SK-N-SH (cell line): Measurements from ENCODE around the gene MGRN1. TPM values are rescaled to one million over a fixed set of nuclear protein-coding genes. Genes with fewer than 3 reads are reported as not detected.

Experiments
- CTCF ChIA-PET: fragments of 300-600, 350-600 bp; formaldehyde crosslinking; extraction: SDS; loops from one replicate; lab custom pipeline; 2021; lab: Yijun Ruan, JAX
- POLR2A ChIA-PET: fragments of 350-600 bp; sonication (Branson Sonifier 250); formaldehyde crosslinking; extraction: SDS; loops from one replicate; lab custom pipeline; 2020; ENCODE audit warnings: antibody characterized with exemption, inconsistent platforms; lab: Yijun Ruan, JAX
- DNase-seq: peaks from one replicate; pipeline ENCODE4 v3.0.0; 2012
- H2AFZ ChIP-seq: fragments of 200-600 bp; sonication (generic); 2 replicates; pipeline ENCODE4 v1.8.1; 2016; ENCODE audit warnings: antibody characterized with exemption, mild to moderate bottlenecking, low read depth
- H3F3A ChIP-seq: fragments of 200-600 bp; sonication (generic); replicated peaks from 2 replicates; pipeline ENCODE3; 2016; ENCODE audit warnings: antibody characterized with exemption, mild to moderate bottlenecking; ENCODE audit not compliant: insufficient read depth
- H3K27ac ChIP-seq, 2 experiments: fragments of 200-500 bp in 1 of 2; fragments of 200-600 bp in 1 of 2; sonication (Bioruptor generic) in 1 of 2; sonication (generic), shearing (Covaris generic) in 1 of 2; 2 replicates each; pipeline versions ENCODE4 v1.5.1 to v1.6.1; 2014 to 2016; ENCODE audit warnings: low read depth in 2 of 2, inconsistent platforms in 1 of 2, low read length in 1 of 2, mild to moderate bottlenecking in 1 of 2, mixed read lengths in 1 of 2
- H3K27me3 ChIP-seq: fragments of 200-600 bp; sonication (generic), shearing (Covaris generic); 2 replicates; pipeline ENCODE4 v1.6.1; 2016; ENCODE audit warnings: mixed run types; ENCODE audit not compliant: insufficient read depth
- H3K36me3 ChIP-seq, 2 experiments: fragments of 200-500 bp in 1 of 2; fragments of 200-600 bp in 1 of 2; sonication (Bioruptor generic) in 1 of 2; sonication (generic) in 1 of 2; replicated peaks in 1 of 2; 2 replicates each; pipeline versions ENCODE3 to v1.5.1; 2014 to 2016; ENCODE audit warnings: low read length in 1 of 2, mild to moderate bottlenecking in 1 of 2; ENCODE audit not compliant: insufficient read depth in 2 of 2, control insufficient read depth in 1 of 2
- H3K4me1 ChIP-seq, 2 experiments: fragments of 200-500 bp in 1 of 2; fragments of 200-600 bp in 1 of 2; sonication (Bioruptor generic) in 1 of 2; sonication (generic), shearing (Covaris generic) in 1 of 2; 2 replicates each; pipeline versions ENCODE4 v1.5.1 to v1.6.1; 2014 to 2016; ENCODE audit warnings: low read depth in 1 of 2, low read length in 1 of 2, mixed run types in 1 of 2; ENCODE audit not compliant: insufficient read depth in 2 of 2, control insufficient read depth in 1 of 2
- H3K4me2 ChIP-seq: fragments of 200-600 bp; sonication (generic), shearing (Covaris generic); 2 replicates; pipeline ENCODE4 v1.6.1; 2017; ENCODE audit warnings: mixed run types
- H3K4me3 ChIP-seq, 2 experiments: fragments of 200-500 bp in 1 of 2; fragments of 200-600 bp in 1 of 2; sonication (Bioruptor generic) in 1 of 2; sonication (generic), shearing (Covaris generic) in 1 of 2; 2 replicates each; pipeline versions ENCODE4 v1.5.1 to v1.8.1; 2014 to 2016; ENCODE audit warnings: low read depth in 2 of 2, inconsistent platforms in 1 of 2, low read length in 1 of 2, mild to moderate bottlenecking in 1 of 2, mixed read lengths in 1 of 2, moderate library complexity in 1 of 2
- H3K79me2 ChIP-seq: fragments of 200-600 bp; sonication (generic); 2 replicates; pipeline ENCODE4 v1.8.1; 2017; ENCODE audit warnings: mild to moderate bottlenecking; ENCODE audit not compliant: insufficient read depth
- H3K9ac ChIP-seq: fragments of 200-600 bp; sonication (generic); 2 replicates; pipeline ENCODE4 v1.6.1; 2017; ENCODE audit warnings: mixed run types
- H3K9me2 ChIP-seq: fragments of 200-600 bp; sonication (generic); 2 replicates; pipeline ENCODE4 v1.6.1; 2017; ENCODE audit warnings: mixed run types
- H3K9me3 ChIP-seq: fragments of 200-600 bp; sonication (generic); 2 replicates; pipeline ENCODE4 v1.6.1; 2017; ENCODE audit warnings: mixed run types, mild to moderate bottlenecking, moderate library complexity
- H4K20me1 ChIP-seq: fragments of 200-600 bp; sonication (generic); 2 replicates; pipeline ENCODE4 v1.6.1; 2017; ENCODE audit warnings: mild to moderate bottlenecking, mixed run types; ENCODE audit not compliant: insufficient read depth
- EP300 ChIP-seq, 2 experiments: IDR thresholded peaks; 2 replicates each; pipeline versions ENCODE4 v1.4.0 to v1.6.1; 2012; ENCODE audit warnings: borderline replicate concordance in 1 of 2, low read depth in 1 of 2, low read length in 1 of 2
- FOSL2 ChIP-seq: IDR thresholded peaks from 2 replicates; pipeline ENCODE4 v1.4.0; 2012; ENCODE audit warnings: low read depth, mild to moderate bottlenecking, moderate library complexity, borderline replicate concordance
- GATA2 ChIP-seq: sonication (generic); formaldehyde crosslinking; IDR thresholded peaks from 2 replicates; pipeline ENCODE4 v1.5.0; 2020; ENCODE audit warnings: mild to moderate bottlenecking, missing genetic modification reagents
- JUND ChIP-seq: IDR thresholded peaks from 2 replicates; pipeline ENCODE4 v1.4.0; 2012
- NRF1 ChIP-seq: IDR thresholded peaks from 2 replicates; pipeline ENCODE4 v1.6.1; 2012; ENCODE audit warnings: low read depth, mild to moderate bottlenecking, low read length
- POLR2AphosphoS5 ChIP-seq: IDR thresholded peaks from 2 replicates; pipeline ENCODE4 v1.6.1; 2012; ENCODE audit warnings: low read depth, low read length
- RAD21 ChIP-seq: IDR thresholded peaks from 2 replicates; pipeline ENCODE4 v1.6.1; 2012; ENCODE audit warnings: mild to moderate bottlenecking, low read length
- RCOR1 ChIP-seq: fragments of 150-350 bp; IDR thresholded peaks from 2 replicates; pipeline ENCODE4 v1.6.1; 2017; ENCODE audit warnings: antibody characterized with exemption, low read length
- SIN3A ChIP-seq: IDR thresholded peaks from 2 replicates; pipeline ENCODE4 v1.6.1; 2012; ENCODE audit warnings: low read depth, mild to moderate bottlenecking, low read length, moderate library complexity, borderline replicate concordance
- SMC3 ChIP-seq: IDR thresholded peaks from 2 replicates; pipeline ENCODE4 v1.6.1; 2012; ENCODE audit warnings: low read depth, low read length, improper control_type of control experiment
- TAF1 ChIP-seq: IDR thresholded peaks from 2 replicates; pipeline ENCODE4 v1.6.1; 2012; ENCODE audit warnings: low read depth, mild to moderate bottlenecking, low read length, moderate library complexity, borderline replicate concordance
- USF1 ChIP-seq: IDR thresholded peaks from 2 replicates; pipeline ENCODE4 v1.4.0; 2012; ENCODE audit warnings: low read depth, borderline replicate concordance
- YY1 ChIP-seq: IDR thresholded peaks from 2 replicates; pipeline ENCODE4 v1.4.0; 2012; ENCODE audit warnings: low read depth, mild to moderate bottlenecking
- ZBTB33 ChIP-seq: IDR thresholded peaks from 2 replicates; pipeline ENCODE4 v1.4.0; 2012; ENCODE audit warnings: low read depth, borderline replicate concordance
- WGBS: methylation state at CpG from one replicate; pipeline ENCODE4 v1.1.6; 2017; ENCODE audit warnings: low lambda C conversion rate; 5-methylcytosine and 5-hydroxymethylcytosine counted together
- polyA plus RNA-seq, 3 experiments: library from polyadenylated mRNA; depleted of rRNA; stranded (reverse); fragments of >200 nt; gene quantifications; 2 replicates each; pipeline ENCODE4 v1.2.3, GENCODE V29; 2012
- TF ChIP-seq, protein P1 (sequence below): fragments of 150-350 bp; IDR thresholded peaks from 2 replicates; pipeline ENCODE4 v1.6.1; 2017; ENCODE audit warnings: antibody characterized with exemption, low read length, low read depth, borderline replicate concordance
- TF ChIP-seq, protein P2 (sequence below): fragments of 150-350 bp; IDR thresholded peaks from 2 replicates; pipeline ENCODE4 v1.6.1; 2016; ENCODE audit warnings: mild to moderate bottlenecking, low read depth, low read length

MGRN1 gene
- polyA plus RNA-seq, 1 of the 3 experiments (the other 2 are of a cell fraction), result 13.3 TPM

GRCh38 chr16:4591706-4592470 lies 32.7 kb upstream of the MGRN1 start:
- peak; percentile 35 for DNase-seq
- ChIA-PET POLR2A (no interaction called here), CTCF (interaction anchor here (0.6 to 1.8 kb wide), 3 partner anchors 14 to 1383 kb away, joined by 3 to 14 read pairs (median 3); no protein-coding TSS in a partner anchor)
- Histone ChIP-seq H3K36me3 (no peaks in the 10 kb centered on the region), H3F3A (no peaks in the 10 kb centered on the region), H3K4me2 (no peak overlapping the region), H3K9me3 (no peaks in the 10 kb centered on the region), H3K9ac (no peak overlapping the region), H3K27ac (no peak overlapping the region), H2AFZ (no peak overlapping the region), H3K4me1 (no peaks in the 10 kb centered on the region; a peak in 1 of 4 replicates), H3K79me2 (no peaks in the 10 kb centered on the region), H4K20me1 (no peaks in the 10 kb centered on the region), H3K9me2 (no peaks in the 10 kb centered on the region), H3K4me3 (no peak overlapping the region), H3K27me3 (no peaks in the 10 kb centered on the region)
- no peak for TF ChIP-seq YY1
- TF ChIP-seq SIN3A, result no peak
- TF ChIP-seq, protein P1, sequence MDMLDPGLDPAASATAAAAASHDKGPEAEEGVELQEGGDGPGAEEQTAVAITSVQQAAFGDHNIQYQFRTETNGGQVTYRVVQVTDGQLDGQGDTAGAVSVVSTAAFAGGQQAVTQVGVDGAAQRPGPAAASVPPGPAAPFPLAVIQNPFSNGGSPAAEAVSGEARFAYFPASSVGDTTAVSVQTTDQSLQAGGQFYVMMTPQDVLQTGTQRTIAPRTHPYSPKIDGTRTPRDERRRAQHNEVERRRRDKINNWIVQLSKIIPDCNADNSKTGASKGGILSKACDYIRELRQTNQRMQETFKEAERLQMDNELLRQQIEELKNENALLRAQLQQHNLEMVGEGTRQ, result no peak
- no peak for TF ChIP-seq RAD21
- TF ChIP-seq USF1, result no peak
- TF ChIP-seq TAF1, result no peak
- no peak for TF ChIP-seq RCOR1
- no peak for TF ChIP-seq SMC3
- TF ChIP-seq GATA2 (CRISPR knock-in tag), result no peak
- no peak for TF ChIP-seq JUND
- TF ChIP-seq POLR2AphosphoS5, result no peak
- no peak for TF ChIP-seq ZBTB33
- TF ChIP-seq EP300 (IDR thresholded peaks at IDR 0.05; ENCODE audit: borderline replicate concordance in 1 of 2, low read depth in 1 of 2, low read length in 1 of 2), result no peak
- TF ChIP-seq FOSL2, result no peak
- no peak for TF ChIP-seq NRF1
- TF ChIP-seq, protein P2, sequence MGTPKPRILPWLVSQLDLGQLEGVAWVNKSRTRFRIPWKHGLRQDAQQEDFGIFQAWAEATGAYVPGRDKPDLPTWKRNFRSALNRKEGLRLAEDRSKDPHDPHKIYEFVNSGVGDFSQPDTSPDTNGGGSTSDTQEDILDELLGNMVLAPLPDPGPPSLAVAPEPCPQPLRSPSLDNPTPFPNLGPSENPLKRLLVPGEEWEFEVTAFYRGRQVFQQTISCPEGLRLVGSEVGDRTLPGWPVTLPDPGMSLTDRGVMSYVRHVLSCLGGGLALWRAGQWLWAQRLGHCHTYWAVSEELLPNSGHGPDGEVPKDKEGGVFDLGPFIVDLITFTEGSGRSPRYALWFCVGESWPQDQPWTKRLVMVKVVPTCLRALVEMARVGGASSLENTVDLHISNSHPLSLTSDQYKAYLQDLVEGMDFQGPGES, result no peak
- 68% methylated on average over 11 of the region's 17 CpGs for WGBS
